Progenitor cell of endocrine pancreas (in vitro differentiated cells): Measurements from ENCODE around the gene INAVA. TPM values are rescaled to one million over a fixed set of nuclear protein-coding genes. Genes with fewer than 3 reads are reported as not detected.
"Not testable (repeated sequence)": the region's sequence is repeated elsewhere in the genome, so short reads cannot be mapped to it uniquely, and the experiment has no call there.

ENCODE experiments used
- DNase-seq: peaks from one replicate; pipeline ENCODE4 v3.0.0; 2021; ENCODE audit warnings: low spot score; ENCODE audit not compliant: unreplicated experiment
- H3K27ac Mint-ChIP-seq: 2 replicates; pipeline ENCODE4 v1.8.0; 2021; ENCODE audit warnings: mild to moderate bottlenecking, moderate library complexity, mixed read lengths
- H3K27me3 Mint-ChIP-seq: 2 replicates; pipeline ENCODE4 v1.8.0; 2021; ENCODE audit warnings: mixed read lengths
- H3K36me3 Mint-ChIP-seq: 2 replicates; pipeline ENCODE4 v1.8.0; 2022; ENCODE audit warnings: mixed read lengths; ENCODE audit not compliant: insufficient read depth
- H3K4me1 Mint-ChIP-seq: 2 replicates; pipeline ENCODE4 v1.8.0; 2021; ENCODE audit warnings: low read depth, mixed read lengths
- H3K4me3 Mint-ChIP-seq: 2 replicates; pipeline ENCODE4 v1.8.0; 2021; ENCODE audit warnings: low read depth, mild to moderate bottlenecking, moderate library complexity, mixed read lengths
- H3K9me3 Mint-ChIP-seq: 2 replicates; pipeline ENCODE4 v1.8.0; 2021; ENCODE audit warnings: low read depth, mixed read lengths
- CTCF ChIP-seq: fragments of 200-600 bp; sonication (generic); IDR thresholded peaks from one replicate; pipeline ENCODE4 v1.5.0; 2021; ENCODE audit warnings: antibody characterized with exemption, mild to moderate bottlenecking; ENCODE audit not compliant: unreplicated experiment
- total RNA-seq: library from RNA; stranded (reverse); gene quantifications from 2 replicates; pipeline ENCODE4 v1.2.1, GENCODE V29; 2021

The INAVA gene
- total RNA-seq, 1 donor from 2014 or later, result 84.2 TPM

GRCh38 chr1:200908191-200908868, 13.6 kb downstream of the INAVA start:
- Mint-ChIP-seq H3K36me3 (peaks cover 23% of the 10 kb centered on the region), H3K4me1 (peaks cover 2% of the 10 kb centered on the region), H3K27ac (peak overlapping the region; percentile 12), H3K4me3 (no peak overlapping the region), H3K9me3 (no peaks in the 10 kb centered on the region), H3K27me3 (no peaks in the 10 kb centered on the region)
- no peak for TF ChIP-seq CTCF
- no peak for DNase-seq

DNA sequence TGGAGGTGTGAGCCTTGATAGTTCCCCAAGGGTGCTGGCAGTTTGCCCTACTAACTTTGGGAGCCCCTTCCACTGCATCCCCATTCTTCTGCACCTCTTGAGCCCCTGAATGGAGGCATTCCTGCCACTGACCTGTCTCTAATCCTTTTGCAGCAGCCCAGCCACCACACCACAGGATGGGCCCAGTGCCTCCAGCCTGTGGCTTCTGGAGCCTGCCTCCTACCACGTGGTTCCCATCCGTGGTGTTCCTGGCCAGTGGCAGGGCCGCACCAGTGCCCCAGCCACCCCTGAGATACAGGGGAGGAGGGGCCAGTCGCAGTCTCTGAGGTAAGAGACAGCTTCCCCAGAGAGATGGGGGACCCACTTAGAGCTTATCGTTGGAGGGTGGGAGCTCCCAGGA, 14.4 kb downstream of the INAVA start:
- Mint-ChIP-seq H3K27ac (no peak overlapping the region), H3K4me1 (peaks cover 2% of the 10 kb centered on the region), H3K36me3 (peaks cover 26% of the 10 kb centered on the region), H3K27me3 (no peaks in the 10 kb centered on the region), H3K9me3 (no peaks in the 10 kb centered on the region), H3K4me3 (no peak overlapping the region)
- DNase-seq, result no peak
- no peak for TF ChIP-seq CTCF

DNA sequence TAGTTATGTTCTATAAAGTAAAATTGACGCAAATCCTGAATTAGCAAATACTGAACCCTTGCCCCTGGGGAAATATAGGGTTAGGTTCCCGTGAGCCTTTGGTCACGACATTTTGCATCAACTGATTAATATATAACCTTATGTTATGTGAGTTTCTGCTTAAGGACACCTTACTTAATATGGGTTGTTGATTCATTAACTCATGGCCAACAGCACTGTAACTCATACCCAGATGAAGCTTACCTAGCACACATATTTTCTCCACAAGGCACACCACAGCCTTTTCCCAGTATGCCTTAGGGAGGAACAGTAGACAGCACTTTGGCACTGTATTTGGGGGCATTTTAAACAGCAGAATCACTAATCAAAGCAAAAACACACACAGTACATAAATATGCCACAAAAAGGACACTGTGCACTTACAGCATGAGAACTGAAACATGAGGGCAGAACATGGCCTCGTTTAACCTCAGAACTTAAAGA, 15.1 kb downstream of the INAVA start:
- TF ChIP-seq CTCF, result no peak
- Mint-ChIP-seq H3K4me1 (peaks cover 2% of the 10 kb centered on the region), H3K27me3 (no peaks in the 10 kb centered on the region), H3K27ac (no peak overlapping the region), H3K9me3 (no peaks in the 10 kb centered on the region), H3K36me3 (peaks cover 26% of the 10 kb centered on the region), H3K4me3 (no peak overlapping the region)
- DNase-seq, result no peak

- Mint-ChIP-seq H3K36me3 (peaks cover 25% of the 10 kb centered on the region), H3K27me3 (no peaks in the 10 kb centered on the region), H3K27ac (no peak overlapping the region), H3K4me1 (no peaks in the 10 kb centered on the region), H3K4me3 (no peak overlapping the region), H3K9me3 (no peaks in the 10 kb centered on the region)
- DNase-seq, result no peak
- no peak for TF ChIP-seq CTCF
These were observed 16.7 kb downstream of the INAVA start for GRCh38 chr1:200911361-200911760.

DNA sequence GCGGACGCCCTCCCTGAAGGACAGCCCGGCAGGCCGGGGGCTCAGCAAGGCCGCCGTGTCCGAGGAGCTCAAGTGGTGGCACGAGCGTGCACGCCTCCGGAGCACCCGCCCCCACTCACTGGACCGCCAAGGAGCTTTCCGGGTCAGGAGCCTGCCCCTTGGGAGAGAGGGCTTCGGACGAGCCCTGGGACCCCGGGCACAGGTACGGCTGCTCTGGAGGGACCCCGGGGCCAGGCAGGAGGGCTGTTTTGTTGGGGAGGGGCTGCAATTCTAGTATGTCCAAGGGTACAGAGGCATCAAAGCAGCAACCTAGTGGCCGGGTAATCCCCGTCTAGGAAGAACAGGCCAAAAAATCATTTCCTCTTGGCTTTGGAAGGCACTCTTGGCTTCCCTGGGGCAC, 17.2 kb downstream of the INAVA start:
- not testable (repeated sequence) for DNase-seq, H3K4me3 Mint-ChIP-seq, H3K9me3 Mint-ChIP-seq, H3K4me1 Mint-ChIP-seq, H3K27ac Mint-ChIP-seq, H3K27me3 Mint-ChIP-seq
- H3K36me3 Mint-ChIP-seq, result peaks cover 22% of the 10 kb centered on the region
